Ishikawa (cell line): ENCODE results near the gene FAM217B.

Experiments used
- CEBPB ChIP-seq: IDR thresholded peaks from 2 replicates; pipeline ENCODE4 v1.6.1; 2012
- CREB1 ChIP-seq: IDR thresholded peaks from 2 replicates; pipeline ENCODE4 v1.6.1; 2012; ENCODE audit warnings: low read depth
- EGR1 ChIP-seq: IDR thresholded peaks from 2 replicates; pipeline ENCODE4 v1.6.1; 2012
- EP300 ChIP-seq: IDR thresholded peaks from 2 replicates; pipeline ENCODE4 v1.6.1; 2012; ENCODE audit warnings: borderline replicate concordance
- FOXM1 ChIP-seq: IDR thresholded peaks from 2 replicates; pipeline ENCODE4 v1.6.1; 2012; ENCODE audit warnings: low read depth, borderline replicate concordance
- MAX ChIP-seq: IDR thresholded peaks from 2 replicates; pipeline ENCODE4 v1.6.1; 2012
- NFIC ChIP-seq: IDR thresholded peaks from 2 replicates; pipeline ENCODE4 v1.6.1; 2012
- RAD21 ChIP-seq: IDR thresholded peaks from 2 replicates; pipeline ENCODE4 v1.6.1; 2012; ENCODE audit warnings: low read depth
- REST ChIP-seq: IDR thresholded peaks from 2 replicates; pipeline ENCODE4 v1.6.1; 2012; ENCODE audit warnings: low read depth, mild to moderate bottlenecking
- TAF1 ChIP-seq: IDR thresholded peaks from 2 replicates; pipeline ENCODE4 v1.6.1; 2012; ENCODE audit warnings: low read depth, mild to moderate bottlenecking
- TCF12 ChIP-seq: IDR thresholded peaks from 2 replicates; pipeline ENCODE4 v1.6.1; 2012; ENCODE audit warnings: low read depth
- TEAD4 ChIP-seq: IDR thresholded peaks from 2 replicates; pipeline ENCODE4 v1.6.1; 2012
- USF1 ChIP-seq: IDR thresholded peaks from 2 replicates; pipeline ENCODE4 v1.6.1; 2012
- YY1 ChIP-seq: IDR thresholded peaks from 2 replicates; pipeline ENCODE4 v1.6.1; 2012; ENCODE audit warnings: low read depth
- ZBTB7A ChIP-seq: IDR thresholded peaks from 2 replicates; pipeline ENCODE4 v1.6.1; 2012; ENCODE audit warnings: low read depth

The FAM217B gene

GRCh38 chr20:59977086-59977485, 36.9 kb downstream of the FAM217B start:
- TF ChIP-seq REST, result no peak
- TF ChIP-seq TAF1, result no peak
- TF ChIP-seq TCF12, result no peak
- no peak for TF ChIP-seq CREB1

GRCh38 chr20:59983076-59983475, 42.9 kb downstream of the FAM217B start:
- TF ChIP-seq CEBPB (no peak), EGR1 (no peak), CREB1 (no peak), TEAD4 (no peak), REST (no peak), MAX (no peak), YY1 (no peak), TAF1 (no peak), USF1 (no peak), RAD21 (no peak), TCF12 (no peak), EP300 (no peak), FOXM1 (no peak), ZBTB7A (no peak), NFIC (no peak)

GRCh38 chr20:59984541-59984940, 44.4 kb downstream of the FAM217B start:
- TF ChIP-seq YY1 (no peak), TCF12 (no peak), TAF1 (no peak)

GRCh38 chr20:59985164-59985563, 45.0 kb downstream of the FAM217B start:
- TF ChIP-seq USF1, result no peak
- TF ChIP-seq ZBTB7A, result no peak
- no peak for TF ChIP-seq TCF12
- no peak for TF ChIP-seq FOXM1
- TF ChIP-seq MAX, result no peak
- no peak for TF ChIP-seq EP300
- TF ChIP-seq CREB1, result no peak
- TF ChIP-seq TEAD4, result no peak
- no peak for TF ChIP-seq CEBPB
- no peak for TF ChIP-seq EGR1
- TF ChIP-seq TAF1, result no peak
- no peak for TF ChIP-seq RAD21

- 0 out of 2 replicates have a peak, but pooled peaks have one; percentile 8 for TF ChIP-seq RAD21
- no peak for TF ChIP-seq YY1
Observed at GRCh38 chr20:59985864-59986263, 45.7 kb downstream of the FAM217B start.

GRCh38 chr20:59987135-59987534, 46.9 kb downstream of the FAM217B start:
- TF ChIP-seq TAF1, result no peak
- TF ChIP-seq ZBTB7A, result no peak
- no peak for TF ChIP-seq YY1
- no peak for TF ChIP-seq USF1

GRCh38 chr20:59988141-59988540, 48.0 kb downstream of the FAM217B start:
- TF ChIP-seq ZBTB7A (no peak), USF1 (peak; percentile 45; the same call in 1 of the 2 replicates), NFIC (peak; percentile 86), TAF1 (no peak)
